Measurements from ENCODE around the gene SH3BP1. TPM values are rescaled to one million over a fixed set of nuclear protein-coding genes. Genes with fewer than 3 reads are reported as not detected.

SH3BP1 gene
- total RNA-seq, 1 donor from 2014 or later = 10.4 TPM

GRCh38 chr22:37657590-37658132 is 18.2 kb downstream of the SH3BP1 start:
- DNase-seq (ENCODE audit: low read depth) = no peak
- Histone ChIP-seq H3K36me3 (ENCODE audit: control insufficient read depth, insufficient read depth, low read length) (peaks cover 1% of the 10 kb centered on the region), H3K4me3 (ENCODE audit: low read depth, low read length) (peak overlapping the region; percentile 41), H3K27me3 (ENCODE audit: control insufficient read depth, insufficient read depth, low read length) (no peaks in the 10 kb centered on the region)
- TF ChIP-seq CTCF (IDR thresholded peaks at IDR 0.05; ENCODE audit: insufficient read depth, low read length, poor library complexity, severe bottlenecking) = no peak

- no peak for TF ChIP-seq CTCF (IDR thresholded peaks at IDR 0.05; ENCODE audit: insufficient read depth, low read length, poor library complexity, severe bottlenecking)
- Histone ChIP-seq H3K4me3 (ENCODE audit: low read depth, low read length) (peak within 1 kb of the TSS; percentile 73), H3K36me3 (ENCODE audit: control insufficient read depth, insufficient read depth, low read length) (peaks cover 1% of the 10 kb centered on the region), H3K27me3 (ENCODE audit: control insufficient read depth, insufficient read depth, low read length) (no peaks in the 10 kb centered on the region)
- peak; percentile 100 for DNase-seq (ENCODE audit: low read depth)
Measured at GRCh38 chr22:37658133-37659065, 18.9 kb downstream of the SH3BP1 start, which contains the start of gene PDXP. Gene PDXP, plus strand, starts transcription at chr22:37658723. Its CDS starts 60 bp downstream, at chr22:37658783.

GRCh38 chr22:37659066-37659896 is 19.8 kb downstream of the SH3BP1 start:
- no peak for DNase-seq (ENCODE audit: low read depth)
- H3K27me3 ChIP-seq (ENCODE audit: control insufficient read depth, insufficient read depth, low read length) = no peaks in the 10 kb centered on the region
- no peaks in the 10 kb centered on the region for H3K36me3 ChIP-seq (ENCODE audit: control insufficient read depth, insufficient read depth, low read length)
- H3K4me3 ChIP-seq (ENCODE audit: low read depth, low read length) = peak overlapping the region; percentile 73
- TF ChIP-seq CTCF (IDR thresholded peaks at IDR 0.05; ENCODE audit: insufficient read depth, low read length, poor library complexity, severe bottlenecking) = no peak

- H3K27me3 ChIP-seq (ENCODE audit: control insufficient read depth, insufficient read depth, low read length) = no peaks in the 10 kb centered on the region
- no peaks in the 10 kb centered on the region for H3K36me3 ChIP-seq (ENCODE audit: control insufficient read depth, insufficient read depth, low read length)
- DNase-seq (ENCODE audit: low read depth) = no peak
- peak overlapping the region; percentile 73 for H3K4me3 ChIP-seq (ENCODE audit: low read depth, low read length)
- TF ChIP-seq CTCF (IDR thresholded peaks at IDR 0.05; ENCODE audit: insufficient read depth, low read length, poor library complexity, severe bottlenecking) = no peak
Measured at GRCh38 chr22:37659897-37660708, 20.6 kb downstream of the SH3BP1 start.

- no peak overlapping the region for H3K4me3 ChIP-seq (ENCODE audit: low read depth, low read length)
- H3K36me3 ChIP-seq (ENCODE audit: control insufficient read depth, insufficient read depth, low read length) = peaks cover under 1% of the 10 kb centered on the region
- no peak for DNase-seq (ENCODE audit: low read depth)
- TF ChIP-seq CTCF (IDR thresholded peaks at IDR 0.05; ENCODE audit: insufficient read depth, low read length, poor library complexity, severe bottlenecking) = no peak
- no peaks in the 10 kb centered on the region for H3K27me3 ChIP-seq (ENCODE audit: control insufficient read depth, insufficient read depth, low read length)
Measured at GRCh38 chr22:37660709-37661045, 21.2 kb downstream of the SH3BP1 start.

Data from kidney epithelial cell (primary cell).